ENCODE results near the gene PRKAA1. TPM values are rescaled to one million over a fixed set of nuclear protein-coding genes. Genes with fewer than 3 reads are reported as not detected.

The PRKAA1 gene
- total RNA-seq, 1 experiment from 2014 or later = 31.2 TPM

- TF ChIP-seq FOXP4 (CRISPR knock-in tag; IDR thresholded peaks at IDR 0.05) (peak; percentile 55; the same call in 1 of the 2 replicates), ZNF263 (CRISPR knock-in tag; IDR thresholded peaks at IDR 0.05; ENCODE audit: low read depth) (no peak), ZNF423 (CRISPR knock-in tag; IDR thresholded peaks at IDR 0.05) (no peak), KAT7 (CRISPR knock-in tag; IDR thresholded peaks at IDR 0.05; ENCODE audit: borderline replicate concordance) (0 out of 2 replicates have a peak, but pooled peaks have one; percentile 69), NFYB (CRISPR knock-in tag; conservative IDR thresholded peaks at IDR 0.05; ENCODE audit: low read depth) (no peak), JUN (CRISPR knock-in tag; IDR thresholded peaks at IDR 0.05) (no peak), ZNF219 (CRISPR knock-in tag; IDR thresholded peaks at IDR 0.05; ENCODE audit: borderline replicate concordance) (0 out of 2 replicates have a peak, but pooled peaks have one; percentile 76), FOXP1 (CRISPR knock-in tag; IDR thresholded peaks at IDR 0.05; ENCODE audit: borderline replicate concordance) (peak; percentile 63; the same call in 1 of the 2 replicates), PREB (CRISPR knock-in tag; IDR thresholded peaks at IDR 0.05; ENCODE audit: borderline replicate concordance) (no peak), STAT6 (CRISPR knock-in tag; conservative IDR thresholded peaks at IDR 0.05; ENCODE audit: low read depth) (no peak), RELA (CRISPR knock-in tag; IDR thresholded peaks at IDR 0.05; ENCODE audit: borderline replicate concordance) (no peak), NR2C2 (CRISPR knock-in tag; IDR thresholded peaks at IDR 0.05) (peak; percentile 93), PRDM15 (CRISPR knock-in tag; IDR thresholded peaks at IDR 0.05) (peak; percentile 10; the same call in 1 of the 2 replicates), SMAD3 (CRISPR knock-in tag; IDR thresholded peaks at IDR 0.05; ENCODE audit: borderline replicate concordance) (peak; percentile 83), ATF3 (CRISPR knock-in tag; conservative IDR thresholded peaks at IDR 0.05) (no peak), ZNF232 (CRISPR knock-in tag; IDR thresholded peaks at IDR 0.05) (no peak; the same call in 1 of the 2 replicates), IRF1 (CRISPR knock-in tag; IDR thresholded peaks at IDR 0.05) (0 out of 2 replicates have a peak, but pooled peaks have one; percentile 83), AFF4 (CRISPR knock-in tag; IDR thresholded peaks at IDR 0.05; ENCODE audit: borderline replicate concordance) (no peak), TEAD4 (CRISPR knock-in tag; IDR thresholded peaks at IDR 0.05) (no peak), ESRRA (CRISPR knock-in tag; IDR thresholded peaks at IDR 0.05; ENCODE audit: borderline replicate concordance) (no peak)
- TF ChIP-seq, protein P1, sequence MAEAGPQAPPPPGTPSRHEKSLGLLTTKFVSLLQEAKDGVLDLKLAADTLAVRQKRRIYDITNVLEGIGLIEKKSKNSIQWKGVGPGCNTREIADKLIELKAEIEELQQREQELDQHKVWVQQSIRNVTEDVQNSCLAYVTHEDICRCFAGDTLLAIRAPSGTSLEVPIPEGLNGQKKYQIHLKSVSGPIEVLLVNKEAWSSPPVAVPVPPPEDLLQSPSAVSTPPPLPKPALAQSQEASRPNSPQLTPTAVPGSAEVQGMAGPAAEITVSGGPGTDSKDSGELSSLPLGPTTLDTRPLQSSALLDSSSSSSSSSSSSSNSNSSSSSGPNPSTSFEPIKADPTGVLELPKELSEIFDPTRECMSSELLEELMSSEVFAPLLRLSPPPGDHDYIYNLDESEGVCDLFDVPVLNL (CRISPR knock-in tag; IDR thresholded peaks at IDR 0.05; ENCODE audit: borderline replicate concordance, low read depth) = no peak
These were observed 36.9 kb upstream of the PRKAA1 start, which contains the start of gene RPL37 (continued) for GRCh38 chr5:40834849-40835787.

All from WTC11 (cell line).